HL-60/S4 treated with retinoic acid at 250 ng/mL for 4 days and 3 days (cell line): Measurements from ENCODE around the gene EME2.

Experiments used
- in situ Hi-C: fragments of 300-500 bp; cut with MboI; formaldehyde crosslinking; loops from 2 replicates; pipeline ENCODE4 v1.7.0; 2022; ENCODE audit warnings: low sequenced_read_pairs

EME2 gene

DNA sequence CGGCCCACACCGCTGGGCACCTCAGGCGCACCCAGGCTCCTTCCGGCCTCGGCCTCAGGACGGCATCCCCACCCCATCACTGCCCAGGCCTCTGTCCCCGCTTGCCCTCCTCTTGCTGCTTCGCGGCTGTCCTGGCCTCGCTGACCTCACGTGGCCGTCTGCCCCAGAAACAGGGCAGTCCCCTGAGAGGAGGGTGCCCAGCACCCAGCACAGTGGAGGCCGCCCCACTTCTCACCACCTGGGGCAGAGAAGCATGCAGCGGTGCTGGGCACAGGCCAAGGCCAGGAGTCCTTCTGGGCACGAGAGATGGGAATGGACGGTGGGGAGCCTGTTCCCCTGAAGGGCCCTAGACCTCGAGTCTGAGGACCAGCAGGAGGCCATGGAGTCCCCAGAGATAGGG, 45.1 kb downstream of the EME2 start:
- in situ Hi-C loops = no loop called here

DNA sequence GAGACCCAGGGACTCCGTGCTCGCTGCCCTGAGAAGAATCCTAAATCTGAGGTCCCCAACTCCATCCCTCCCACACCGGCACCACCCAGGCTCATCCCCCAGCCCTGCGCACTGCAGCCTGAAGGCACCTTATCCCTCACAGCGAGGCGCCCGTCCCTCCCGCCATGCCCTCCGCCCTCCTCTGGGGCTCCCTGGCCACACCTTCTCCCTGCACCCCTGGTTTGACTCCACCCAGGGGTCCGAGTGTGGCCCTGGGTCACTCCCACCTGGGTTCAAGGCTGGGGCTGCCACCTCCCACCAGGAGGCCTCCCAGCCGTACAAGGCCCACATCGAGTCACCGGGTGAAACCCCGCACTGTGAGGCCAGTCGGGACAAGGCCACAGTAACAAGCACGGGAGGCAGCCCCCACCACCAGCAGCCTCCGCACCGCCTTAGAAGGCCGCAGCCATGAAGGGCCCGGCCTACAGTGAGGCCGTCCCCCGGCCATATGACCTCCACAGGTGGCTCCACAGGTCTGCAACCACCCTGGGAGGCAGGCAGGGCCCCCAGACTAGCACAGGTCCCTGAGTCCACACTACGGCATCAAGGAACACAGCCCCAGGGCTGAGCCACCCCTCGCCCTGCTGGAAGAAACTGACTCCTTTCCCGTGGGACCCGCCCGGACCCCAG, 45.7 kb downstream of the EME2 start:
- in situ Hi-C loops = no loop called here

DNA sequence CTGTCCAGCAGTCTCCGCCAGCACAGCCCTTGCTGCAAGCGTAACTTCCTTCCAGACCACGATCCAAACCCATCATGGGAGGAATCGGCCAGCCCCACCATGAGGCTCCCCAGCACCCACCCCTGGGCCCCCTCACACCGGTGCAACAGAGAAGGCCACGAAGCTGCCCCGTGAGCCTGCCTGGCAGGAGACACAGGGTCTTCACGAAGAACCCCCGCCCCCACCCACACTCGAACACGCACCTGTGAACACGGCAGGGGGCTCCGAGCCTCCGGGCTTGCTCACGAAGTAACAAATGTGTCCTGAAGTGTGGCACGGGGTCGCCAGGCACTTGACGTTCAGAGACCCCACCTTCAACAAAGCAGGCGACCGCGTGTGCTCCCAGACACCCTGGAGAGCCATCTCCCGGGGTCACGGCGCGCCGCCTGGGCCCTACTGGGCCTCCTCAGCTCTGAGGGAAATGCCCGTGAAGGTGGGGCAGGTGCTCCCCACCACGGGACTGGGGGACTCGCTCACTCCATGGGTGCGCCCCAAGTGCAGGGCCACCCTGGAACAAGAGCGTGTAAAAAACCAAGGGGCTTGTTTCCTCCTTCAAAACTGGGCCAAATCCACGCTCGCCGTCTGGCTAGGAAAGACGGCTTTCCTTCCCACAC, 46.4 kb downstream of the EME2 start:
- in situ Hi-C loops = no loop called here

DNA sequence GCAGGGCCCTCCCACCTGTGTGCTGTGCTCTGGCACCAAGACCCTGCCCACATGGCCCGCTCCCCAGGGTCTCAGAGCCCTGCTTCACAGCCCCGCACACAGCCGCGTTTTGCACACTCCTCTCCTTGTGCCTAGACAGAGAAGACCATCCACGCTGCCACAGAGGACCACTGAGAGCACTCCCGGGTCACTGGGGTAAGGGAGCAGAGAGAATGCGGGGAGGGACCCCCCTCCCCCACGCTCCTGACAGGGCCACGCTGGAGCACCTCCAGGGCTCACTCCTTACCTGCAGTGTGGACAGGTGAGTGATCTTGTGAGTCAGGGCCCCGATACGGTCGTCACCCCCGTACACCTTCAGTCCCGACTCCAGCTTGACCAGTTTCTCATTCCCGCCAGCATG, 47.0 kb downstream of the EME2 start:
- in situ Hi-C loops = no loop called here

DNA sequence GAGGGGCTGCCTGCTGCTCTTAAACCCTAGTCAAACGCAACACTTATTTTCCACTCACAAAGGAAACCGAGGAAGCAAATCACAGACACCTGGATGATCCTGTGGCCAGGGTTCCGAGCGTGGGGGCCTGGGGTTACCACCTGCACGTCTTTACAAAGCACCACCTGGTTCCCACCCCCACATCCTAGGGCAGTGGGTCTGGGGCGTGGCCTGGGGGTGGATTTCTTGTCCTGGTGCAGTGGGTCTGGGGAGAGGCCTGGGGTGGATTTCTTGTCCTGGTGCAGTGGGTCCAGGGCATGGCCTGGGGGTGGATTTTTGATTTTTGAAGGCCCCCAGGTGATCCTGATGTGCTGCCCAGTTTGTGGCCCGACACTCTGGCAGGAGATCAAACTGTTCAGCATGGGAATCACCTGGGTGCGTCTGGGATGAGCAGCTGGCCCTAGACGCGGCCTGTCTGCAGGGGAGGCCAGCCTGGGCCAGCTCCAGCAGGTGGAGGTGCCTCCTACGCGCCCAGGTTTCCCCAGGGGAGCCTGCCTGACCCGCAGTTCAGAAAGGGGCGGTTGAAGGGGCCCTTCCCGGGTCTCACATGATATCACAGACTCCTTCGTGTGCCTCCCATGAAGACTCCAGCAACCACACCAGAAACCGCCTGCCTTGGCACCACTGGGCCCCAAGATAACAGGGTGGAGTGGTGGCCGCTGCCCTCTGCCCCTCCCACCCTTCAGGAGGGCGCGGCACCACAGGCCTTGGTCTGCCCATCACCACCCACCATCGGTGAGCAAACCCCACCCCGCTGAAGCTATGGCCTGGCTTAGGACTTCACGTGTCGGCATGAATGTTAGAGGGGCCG, 47.7 kb downstream of the EME2 start:
- in situ Hi-C loops = no loop called here

DNA sequence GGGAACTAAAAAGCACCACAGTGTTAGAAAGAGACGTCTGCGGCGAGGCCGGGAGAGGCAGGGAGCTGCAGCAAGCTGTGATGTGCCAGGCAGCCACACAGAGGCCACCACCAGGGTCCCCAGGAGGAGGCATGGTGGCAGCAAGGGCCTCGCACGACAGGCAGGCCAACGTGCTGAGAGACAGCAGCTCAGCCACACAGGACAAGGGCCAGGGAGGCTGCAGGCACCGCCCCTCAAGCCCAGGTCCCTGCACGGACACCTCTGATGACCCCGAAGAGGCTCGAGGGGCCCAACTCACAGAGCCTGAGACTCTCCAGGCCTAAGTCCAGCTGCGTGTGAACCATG, 48.3 kb downstream of the EME2 start:
- in situ Hi-C loops = no loop called here

DNA sequence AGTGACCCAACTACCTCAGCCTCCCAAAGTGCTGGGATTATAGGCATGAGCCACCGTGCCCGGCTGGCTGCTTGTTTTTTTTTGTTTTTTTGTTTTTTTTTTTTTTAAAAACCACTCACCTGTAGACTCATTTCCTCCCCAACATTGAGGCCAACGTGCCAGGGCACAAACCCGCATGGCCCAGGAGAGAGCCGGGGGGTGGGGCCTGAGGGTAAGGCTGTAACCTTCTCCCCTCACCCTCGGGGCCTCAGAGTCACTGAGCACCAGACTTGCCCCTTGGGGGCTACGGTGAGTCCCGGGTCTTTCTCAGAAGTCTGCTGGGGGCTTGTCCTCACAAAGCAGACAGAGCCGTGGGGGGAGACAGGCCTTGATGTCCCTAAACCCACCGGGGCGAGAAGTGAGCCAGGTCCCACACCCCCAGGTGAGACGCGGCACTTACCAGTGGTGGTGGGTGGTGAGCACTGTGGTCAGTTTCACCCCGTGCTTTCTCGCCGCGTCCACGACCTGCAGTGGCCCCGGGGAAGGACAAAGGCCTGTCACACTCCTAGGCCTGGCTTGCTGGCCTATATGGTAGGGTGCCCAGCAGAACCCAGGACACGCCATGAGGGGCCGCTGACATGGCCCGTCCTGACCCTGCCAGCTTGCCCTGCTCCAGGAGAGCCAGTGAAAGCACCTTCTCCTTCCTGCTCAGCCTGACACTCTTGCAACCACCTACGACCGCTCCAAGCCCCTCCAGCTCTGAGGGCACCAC, 49.4 kb downstream of the EME2 start:
- in situ Hi-C loops = no loop called here

DNA sequence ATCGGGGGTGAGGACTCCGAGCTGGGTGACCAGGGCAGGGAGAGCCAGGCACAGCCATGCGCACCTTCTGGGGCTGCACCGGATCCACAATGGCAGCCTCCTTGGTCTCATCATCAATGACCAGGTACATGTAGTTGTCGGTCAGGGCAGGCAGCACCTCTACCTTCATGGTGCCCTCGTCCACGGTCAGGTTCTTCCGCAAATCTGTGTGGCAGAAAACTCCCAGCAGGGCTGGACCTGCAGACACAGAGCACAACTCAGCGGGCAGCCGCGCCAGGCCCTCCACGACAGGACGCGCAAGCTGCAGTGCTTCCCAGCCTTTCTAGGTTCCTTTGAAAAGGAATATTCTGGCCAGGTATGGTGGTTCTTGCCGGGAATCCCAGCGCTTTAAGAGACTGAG, 50.2 kb downstream of the EME2 start:
- in situ Hi-C loops = no loop called here

DNA sequence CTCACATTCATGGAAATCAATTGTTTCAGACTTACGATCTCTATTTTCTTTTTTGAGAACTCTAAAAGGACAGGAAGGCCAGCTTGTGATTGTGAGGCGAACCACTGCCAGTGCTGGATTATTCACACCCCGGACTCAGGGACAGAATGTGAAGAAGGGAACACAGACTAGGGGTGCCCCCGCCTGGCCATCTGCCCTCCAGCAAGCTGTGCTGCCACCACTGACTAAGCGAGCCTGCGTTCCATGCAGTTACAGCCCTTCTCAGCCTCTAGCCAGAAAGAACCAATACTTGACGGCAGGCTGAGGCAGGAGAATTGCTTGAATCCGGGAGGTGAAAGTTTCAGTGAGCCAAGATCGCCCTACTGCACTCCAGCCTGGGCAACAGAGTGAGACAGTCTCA, 51.2 kb downstream of the EME2 start:
- in situ Hi-C loops = no loop called here

DNA sequence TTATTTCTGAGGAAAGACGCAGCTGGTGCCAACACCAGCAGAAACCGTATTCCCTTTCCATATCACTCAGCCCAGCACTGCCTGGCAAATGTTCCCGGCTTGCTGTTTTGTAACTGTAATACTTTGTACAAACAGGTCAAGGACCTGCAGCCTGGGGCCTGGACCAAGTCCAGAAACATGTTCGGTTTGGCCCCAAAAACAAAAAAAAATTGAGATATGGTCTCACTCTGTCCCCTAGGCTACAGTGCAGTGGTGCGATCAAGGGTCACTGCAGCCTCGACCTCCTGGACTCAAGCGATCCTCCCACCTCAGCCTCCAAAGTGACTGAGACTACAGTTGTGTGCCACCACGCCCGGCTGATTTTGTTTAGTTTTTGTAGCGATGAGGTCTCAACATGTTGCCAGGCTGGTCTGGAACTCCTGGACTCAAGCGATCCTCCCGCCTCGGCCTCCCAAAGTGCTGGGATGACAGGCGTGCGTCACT, 52.8 kb downstream of the EME2 start:
- in situ Hi-C loops = no loop called here
